Measurements from ENCODE around the gene KSR1. TPM values are rescaled to one million over a fixed set of nuclear protein-coding genes. Genes with fewer than 3 reads are reported as not detected.

KSR1 gene
- total and polyA plus RNA-seq, 2 experiments from 2014 or later, result 7.8 to 53.2 TPM

- no peaks in the 10 kb centered on the region for H3K9me3 Mint-ChIP-seq
- H2AFZ ChIP-seq, result no peak overlapping the region
- H3K9me2 ChIP-seq (ENCODE audit: insufficient read depth), result no peaks in the 10 kb centered on the region
- H3K4me1 ChIP-seq (ENCODE audit: insufficient read depth), result peaks cover 87% of the 10 kb centered on the region
- H3K4me3 ChIP-seq, result no peak overlapping the region
- 0 out of 2 replicates have a peak, but pooled peaks cover 3% of the 10 kb centered on the region for H3F3A ChIP-seq (replicated peaks; ENCODE audit: low read depth)
- no peaks in the 10 kb centered on the region for H3K36me3 ChIP-seq (ENCODE audit: insufficient read depth)
- peak overlapping the region; percentile 37; the same call in 1 of the 2 replicates for H3K4me2 ChIP-seq
- H3K79me2 ChIP-seq (replicated peaks; ENCODE audit: insufficient read depth), result peaks cover 94% of the 10 kb centered on the region
- H3K27ac ChIP-seq (ENCODE audit: low read depth), result no peak overlapping the region
- DNase-seq (ENCODE audit: low spot score) (no peak), ATAC-seq (no peak)
- peaks cover 13% of the 10 kb centered on the region for H3K27me3 Mint-ChIP-seq (ENCODE audit: insufficient read depth, low read depth, poor library complexity)
- TF ChIP-seq ETS1 (IDR thresholded peaks at IDR 0.05), result no peak
- H3K4me1 Mint-ChIP-seq, result peaks cover 85% of the 10 kb centered on the region
- H3K36me3 Mint-ChIP-seq (ENCODE audit: low read depth), result peaks cover 9% of the 10 kb centered on the region
- no peak overlapping the region for H3K4me3 Mint-ChIP-seq
- peaks cover 3% of the 10 kb centered on the region; the same call in 1 of the 2 replicates for H4K20me1 ChIP-seq (replicated peaks; ENCODE audit: insufficient read depth)
- no peak overlapping the region; the same call in none of the 2 replicates for H3K27ac Mint-ChIP-seq
- H3K27me3 ChIP-seq (ENCODE audit: insufficient read depth), result no peaks in the 10 kb centered on the region
Observed at GRCh38 chr17:27492470-27492869, 36.2 kb downstream of the KSR1 start.

GRCh38 chr17:27493088-27493487, 36.8 kb downstream of the KSR1 start:
- ATAC-seq, result no peak
- Mint-ChIP-seq H3K4me3 (no peak overlapping the region; the same call in 2 of the 3 replicates), H3K27ac (peak overlapping the region; percentile 76)
- TF ChIP-seq ZNF114 (CRISPR knock-in tag; IDR thresholded peaks at IDR 0.05) (no peak), POLR2AphosphoS5 (IDR thresholded peaks at IDR 0.05; ENCODE audit: low read depth) (no peak), CREB1 (CRISPR knock-in tag; IDR thresholded peaks at IDR 0.05; ENCODE audit: low read depth) (no peak), STAT1 (IDR thresholded peaks at IDR 0.05; ENCODE audit: unreplicated experiment) (no peak), REST (IDR thresholded peaks at IDR 0.05; ENCODE audit: unreplicated experiment) (no peak), JUNB (IDR thresholded peaks at IDR 0.05; ENCODE audit: unreplicated experiment) (no peak), CTCF (conservative IDR thresholded peaks at IDR 0.05; ENCODE audit: low read depth in 2 of 2) (no peak)
- TF ChIP-seq, protein P1, sequence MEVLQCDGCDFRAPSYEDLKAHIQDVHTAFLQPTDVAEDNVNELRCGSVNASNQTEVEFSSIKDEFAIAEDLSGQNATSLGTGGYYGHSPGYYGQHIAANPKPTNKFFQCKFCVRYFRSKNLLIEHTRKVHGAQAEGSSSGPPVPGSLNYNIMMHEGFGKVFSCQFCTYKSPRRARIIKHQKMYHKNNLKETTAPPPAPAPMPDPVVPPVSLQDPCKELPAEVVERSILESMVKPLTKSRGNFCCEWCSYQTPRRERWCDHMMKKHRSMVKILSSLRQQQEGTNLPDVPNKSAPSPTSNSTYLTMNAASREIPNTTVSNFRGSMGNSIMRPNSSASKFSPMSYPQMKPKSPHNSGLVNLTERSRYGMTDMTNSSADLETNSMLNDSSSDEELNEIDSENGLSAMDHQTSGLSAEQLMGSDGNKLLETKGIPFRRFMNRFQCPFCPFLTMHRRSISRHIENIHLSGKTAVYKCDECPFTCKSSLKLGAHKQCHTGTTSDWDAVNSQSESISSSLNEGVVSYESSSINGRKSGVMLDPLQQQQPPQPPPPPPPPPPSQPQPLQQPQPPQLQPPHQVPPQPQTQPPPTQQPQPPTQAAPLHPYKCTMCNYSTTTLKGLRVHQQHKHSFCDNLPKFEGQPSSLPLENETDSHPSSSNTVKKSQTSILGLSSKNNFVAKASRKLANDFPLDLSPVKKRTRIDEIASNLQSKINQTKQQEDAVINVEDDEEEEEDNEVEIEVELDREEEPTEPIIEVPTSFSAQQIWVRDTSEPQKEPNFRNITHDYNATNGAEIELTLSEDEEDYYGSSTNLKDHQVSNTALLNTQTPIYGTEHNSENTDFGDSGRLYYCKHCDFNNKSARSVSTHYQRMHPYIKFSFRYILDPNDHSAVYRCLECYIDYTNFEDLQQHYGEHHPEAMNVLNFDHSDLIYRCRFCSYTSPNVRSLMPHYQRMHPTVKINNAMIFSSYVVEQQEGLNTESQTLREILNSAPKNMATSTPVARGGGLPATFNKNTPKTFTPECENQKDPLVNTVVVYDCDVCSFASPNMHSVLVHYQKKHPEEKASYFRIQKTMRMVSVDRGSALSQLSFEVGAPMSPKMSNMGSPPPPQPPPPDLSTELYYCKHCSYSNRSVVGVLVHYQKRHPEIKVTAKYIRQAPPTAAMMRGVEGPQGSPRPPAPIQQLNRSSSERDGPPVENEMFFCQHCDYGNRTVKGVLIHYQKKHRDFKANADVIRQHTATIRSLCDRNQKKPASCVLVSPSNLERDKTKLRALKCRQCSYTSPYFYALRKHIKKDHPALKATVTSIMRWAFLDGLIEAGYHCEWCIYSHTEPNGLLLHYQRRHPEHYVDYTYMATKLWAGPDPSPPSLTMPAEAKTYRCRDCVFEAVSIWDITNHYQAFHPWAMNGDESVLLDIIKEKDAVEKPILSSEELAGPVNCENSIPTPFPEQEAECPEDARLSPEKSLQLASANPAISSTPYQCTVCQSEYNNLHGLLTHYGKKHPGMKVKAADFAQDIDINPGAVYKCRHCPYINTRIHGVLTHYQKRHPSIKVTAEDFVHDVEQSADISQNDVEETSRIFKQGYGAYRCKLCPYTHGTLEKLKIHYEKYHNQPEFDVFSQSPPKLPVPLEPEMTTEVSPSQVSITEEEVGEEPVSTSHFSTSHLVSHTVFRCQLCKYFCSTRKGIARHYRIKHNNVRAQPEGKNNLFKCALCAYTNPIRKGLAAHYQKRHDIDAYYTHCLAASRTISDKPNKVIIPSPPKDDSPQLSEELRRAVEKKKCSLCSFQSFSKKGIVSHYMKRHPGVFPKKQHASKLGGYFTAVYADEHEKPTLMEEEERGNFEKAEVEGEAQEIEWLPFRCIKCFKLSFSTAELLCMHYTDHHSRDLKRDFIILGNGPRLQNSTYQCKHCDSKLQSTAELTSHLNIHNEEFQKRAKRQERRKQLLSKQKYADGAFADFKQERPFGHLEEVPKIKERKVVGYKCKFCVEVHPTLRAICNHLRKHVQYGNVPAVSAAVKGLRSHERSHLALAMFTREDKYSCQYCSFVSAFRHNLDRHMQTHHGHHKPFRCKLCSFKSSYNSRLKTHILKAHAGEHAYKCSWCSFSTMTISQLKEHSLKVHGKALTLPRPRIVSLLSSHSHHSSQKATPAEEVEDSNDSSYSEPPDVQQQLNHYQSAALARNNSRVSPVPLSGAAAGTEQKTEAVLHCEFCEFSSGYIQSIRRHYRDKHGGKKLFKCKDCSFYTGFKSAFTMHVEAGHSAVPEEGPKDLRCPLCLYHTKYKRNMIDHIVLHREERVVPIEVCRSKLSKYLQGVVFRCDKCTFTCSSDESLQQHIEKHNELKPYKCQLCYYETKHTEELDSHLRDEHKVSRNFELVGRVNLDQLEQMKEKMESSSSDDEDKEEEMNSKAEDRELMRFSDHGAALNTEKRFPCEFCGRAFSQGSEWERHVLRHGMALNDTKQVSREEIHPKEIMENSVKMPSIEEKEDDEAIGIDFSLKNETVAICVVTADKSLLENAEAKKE (CRISPR knock-in tag; IDR thresholded peaks at IDR 0.05), result no peak

More at GRCh38 chr17:27493088-27493487, 36.8 kb downstream of the KSR1 start:
- no peaks in the 10 kb centered on the region for H3K36me3 ChIP-seq (ENCODE audit: insufficient read depth)
- H3K79me2 ChIP-seq (replicated peaks; ENCODE audit: insufficient read depth), result peaks cover 98% of the 10 kb centered on the region
- peaks cover 85% of the 10 kb centered on the region for H3K4me1 Mint-ChIP-seq
- H3K36me3 Mint-ChIP-seq (ENCODE audit: low read depth), result peaks cover 4% of the 10 kb centered on the region
- H3K4me1 ChIP-seq (ENCODE audit: insufficient read depth), result peaks cover 87% of the 10 kb centered on the region
- H3K27ac ChIP-seq (ENCODE audit: low read depth), result 0 out of 2 replicates have a peak overlapping the region, but pooled peaks have one; percentile 42
- no peaks in the 10 kb centered on the region for H3K9me2 ChIP-seq (ENCODE audit: insufficient read depth)
- H3K9me3 Mint-ChIP-seq, result no peaks in the 10 kb centered on the region
- no peaks in the 10 kb centered on the region for H3K27me3 ChIP-seq (ENCODE audit: insufficient read depth)
- H3F3A ChIP-seq (replicated peaks; ENCODE audit: low read depth), result 0 out of 2 replicates have a peak, but pooled peaks cover 3% of the 10 kb centered on the region
- H3K4me2 ChIP-seq, result peak overlapping the region; percentile 37
- no peak overlapping the region for H3K4me3 ChIP-seq
- H2AFZ ChIP-seq, result no peak overlapping the region
- H4K20me1 ChIP-seq (replicated peaks; ENCODE audit: insufficient read depth), result peaks cover 3% of the 10 kb centered on the region; the same call in 1 of the 2 replicates
- no peak for DNase-seq (ENCODE audit: low spot score)
- H3K27me3 Mint-ChIP-seq (ENCODE audit: insufficient read depth, low read depth, poor library complexity), result peaks cover 13% of the 10 kb centered on the region
